ENCODE measurements around the gene KCNG3.

Gene KCNG3, protein sequence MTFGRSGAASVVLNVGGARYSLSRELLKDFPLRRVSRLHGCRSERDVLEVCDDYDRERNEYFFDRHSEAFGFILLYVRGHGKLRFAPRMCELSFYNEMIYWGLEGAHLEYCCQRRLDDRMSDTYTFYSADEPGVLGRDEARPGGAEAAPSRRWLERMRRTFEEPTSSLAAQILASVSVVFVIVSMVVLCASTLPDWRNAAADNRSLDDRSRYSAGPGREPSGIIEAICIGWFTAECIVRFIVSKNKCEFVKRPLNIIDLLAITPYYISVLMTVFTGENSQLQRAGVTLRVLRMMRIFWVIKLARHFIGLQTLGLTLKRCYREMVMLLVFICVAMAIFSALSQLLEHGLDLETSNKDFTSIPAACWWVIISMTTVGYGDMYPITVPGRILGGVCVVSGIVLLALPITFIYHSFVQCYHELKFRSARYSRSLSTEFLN

DNA sequence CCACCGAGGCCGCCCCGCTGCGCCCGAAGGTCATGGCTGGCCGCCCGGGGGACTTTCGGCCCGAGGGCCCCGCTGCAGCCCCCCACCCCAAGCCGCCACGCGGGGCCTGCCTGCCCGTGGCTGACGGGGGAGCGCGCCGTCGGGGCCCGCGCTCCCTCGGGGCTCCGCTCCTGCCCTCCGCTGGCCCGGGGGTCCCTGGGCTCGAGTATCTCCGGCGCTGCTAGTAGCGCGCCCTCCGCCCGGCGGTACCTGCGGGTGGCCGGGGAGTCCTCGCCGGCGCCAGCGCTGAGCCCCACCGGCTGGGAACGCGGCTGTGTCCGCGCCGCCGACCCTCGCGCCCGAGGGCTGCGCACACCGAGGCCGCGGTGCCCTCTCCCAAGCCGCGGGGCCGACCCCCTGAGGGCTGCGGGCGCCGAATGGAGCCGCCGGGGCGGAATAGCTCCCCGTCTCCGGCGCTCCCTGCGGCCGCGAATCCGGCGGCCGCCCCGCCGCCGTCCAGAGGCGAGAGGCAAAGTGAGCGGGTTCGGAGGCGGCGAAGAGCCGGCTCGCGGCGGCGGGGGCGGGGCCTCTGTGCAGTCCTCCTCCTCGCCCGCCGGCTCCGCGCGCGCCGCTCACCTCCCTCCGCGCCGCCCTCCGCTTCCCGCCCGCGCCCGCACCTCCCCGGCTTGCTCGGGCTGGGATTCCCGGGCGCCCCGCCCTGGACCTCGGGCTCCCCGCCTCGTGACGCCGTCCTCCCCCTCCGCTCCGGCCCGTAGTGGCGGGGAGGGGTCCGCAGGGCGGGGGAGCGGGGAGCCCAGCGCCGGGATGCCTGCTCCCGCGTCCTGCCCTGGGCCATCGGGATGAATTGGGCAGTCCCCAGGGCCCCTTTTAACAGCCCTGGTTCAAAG is at the start of gene KCNG3:
Gene KCNG3 (minus strand): TSS at position 515 of the 887 bp plus-strand sequence. CDS start 481 bp downstream, at position 34.
- no peak for DNase-seq (ENCODE audit: low read depth, low spot score)

DNA sequence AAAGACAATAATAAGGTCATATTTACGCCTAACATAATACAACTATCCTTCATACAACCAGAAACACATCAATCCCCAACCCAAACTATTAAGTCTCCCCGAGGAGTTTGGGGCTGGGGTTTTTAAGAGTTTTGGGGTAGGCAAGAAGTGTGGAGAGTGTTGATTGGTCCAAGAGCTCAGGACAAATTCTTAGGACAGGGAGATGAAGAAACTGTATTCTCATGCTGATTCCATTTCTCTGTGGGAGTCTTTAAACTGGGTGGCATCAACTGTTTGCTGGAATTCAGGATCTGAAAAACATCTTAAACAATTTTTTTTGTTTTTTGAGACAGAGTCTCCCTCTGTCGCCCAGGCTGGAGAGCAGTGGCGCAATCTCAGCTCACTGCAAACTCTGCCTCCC is 49.1 kb upstream of the KCNG3 start:
- DNase-seq (ENCODE audit: low read depth, low spot score), result no peak

DNA sequence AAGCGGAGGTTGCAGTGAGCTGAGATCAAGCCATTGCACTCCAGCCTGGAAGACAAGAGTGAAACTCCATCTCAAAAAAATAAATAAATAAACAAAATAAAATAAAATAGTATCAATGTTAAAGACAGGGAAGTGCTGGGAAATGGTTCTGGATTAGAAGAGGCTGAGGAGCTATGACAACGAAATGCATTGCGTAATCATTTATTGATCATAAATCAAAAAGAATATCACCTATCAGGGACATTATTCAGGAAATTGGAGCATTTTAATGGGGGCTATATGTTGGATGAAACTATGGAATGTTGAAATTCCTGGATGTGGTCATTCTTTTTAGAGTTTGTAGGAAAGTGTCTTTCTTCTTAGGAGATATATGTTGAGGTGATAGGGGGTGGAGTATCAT is 43.7 kb upstream of the KCNG3 start:
- no peak for DNase-seq (ENCODE audit: low read depth, low spot score)

DNA sequence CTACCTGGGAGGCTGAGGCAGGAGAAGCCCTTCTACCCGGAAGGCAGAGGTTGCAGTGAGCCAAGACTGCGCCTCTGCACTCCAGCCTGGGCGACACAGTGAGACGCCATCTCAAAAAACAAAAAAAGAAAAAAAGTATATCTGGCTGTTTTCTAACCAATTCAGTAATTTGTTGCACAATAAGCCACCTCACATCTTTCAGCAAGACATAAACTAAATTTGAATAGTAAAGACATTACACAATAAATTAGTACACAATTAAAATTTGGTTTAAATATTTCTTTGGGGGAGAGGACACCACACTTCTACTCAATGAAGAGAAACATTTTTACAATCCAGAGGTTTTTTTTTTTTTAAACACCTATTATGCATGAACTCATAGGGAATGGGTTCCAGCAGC is 38.6 kb upstream of the KCNG3 start:
- DNase-seq (ENCODE audit: low read depth, low spot score), result no peak

DNA sequence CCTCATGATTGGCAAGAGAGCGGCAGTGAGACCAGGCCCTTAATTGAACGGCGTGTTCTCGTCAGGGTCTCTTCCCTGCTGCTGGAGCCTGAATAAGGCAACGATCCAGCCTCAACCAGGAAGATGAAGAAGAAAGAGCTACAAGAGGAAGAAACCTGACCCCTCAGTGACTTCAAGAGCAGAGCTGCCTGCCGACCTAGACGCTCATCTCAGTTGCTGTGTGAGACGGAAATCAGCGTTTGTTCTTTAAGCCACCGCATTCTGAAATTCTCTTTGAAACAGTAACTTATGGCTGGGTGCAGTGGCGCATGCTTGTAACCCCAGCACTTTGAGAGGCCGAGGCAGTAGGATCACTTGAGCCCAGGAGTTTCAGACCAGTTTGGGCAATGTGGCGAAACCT is 29.6 kb upstream of the KCNG3 start:
- no peak for DNase-seq (ENCODE audit: low read depth, low spot score)

DNA sequence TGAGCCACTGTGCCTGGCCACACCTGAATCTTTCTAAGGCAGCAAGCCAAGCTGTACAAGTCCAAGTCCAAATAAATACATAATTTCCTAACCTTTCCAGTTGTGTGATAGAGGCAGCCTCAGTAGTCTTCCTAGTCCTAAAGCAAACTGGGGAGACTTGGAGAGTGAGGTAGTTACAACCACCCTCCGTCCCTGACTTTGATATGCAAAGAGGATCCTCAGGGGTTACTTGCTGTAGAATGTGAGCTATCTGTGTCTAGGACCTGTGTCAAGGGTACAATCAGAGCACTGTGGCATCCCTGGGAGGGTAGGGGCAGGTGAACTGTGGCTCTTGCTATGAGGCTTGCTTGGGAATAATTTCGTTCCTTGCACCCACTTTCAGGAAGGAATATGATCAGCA is 28.3 kb upstream of the KCNG3 start:
- no peak for DNase-seq (ENCODE audit: low read depth, low spot score)

DNA sequence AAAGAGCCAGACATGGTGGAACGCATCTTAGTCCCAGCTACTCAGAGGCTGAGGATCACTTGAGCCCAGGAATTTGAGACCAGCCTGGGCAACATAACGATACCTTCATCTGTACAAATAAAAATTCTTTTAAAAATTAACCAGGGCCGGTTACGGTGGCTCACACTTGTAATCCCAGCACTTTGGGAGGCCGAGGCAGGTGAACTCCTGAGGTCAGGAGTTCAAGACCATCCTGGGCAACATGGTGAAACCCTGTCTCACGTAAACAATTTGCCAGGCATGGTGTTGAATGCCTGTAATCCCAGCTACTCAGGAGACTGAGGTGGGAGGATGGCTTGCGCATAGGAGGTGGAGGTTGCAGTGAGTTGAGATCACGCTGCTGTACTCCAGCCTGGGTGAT is 25.8 kb upstream of the KCNG3 start:
- DNase-seq (ENCODE audit: low read depth, low spot score), result no peak

DNA sequence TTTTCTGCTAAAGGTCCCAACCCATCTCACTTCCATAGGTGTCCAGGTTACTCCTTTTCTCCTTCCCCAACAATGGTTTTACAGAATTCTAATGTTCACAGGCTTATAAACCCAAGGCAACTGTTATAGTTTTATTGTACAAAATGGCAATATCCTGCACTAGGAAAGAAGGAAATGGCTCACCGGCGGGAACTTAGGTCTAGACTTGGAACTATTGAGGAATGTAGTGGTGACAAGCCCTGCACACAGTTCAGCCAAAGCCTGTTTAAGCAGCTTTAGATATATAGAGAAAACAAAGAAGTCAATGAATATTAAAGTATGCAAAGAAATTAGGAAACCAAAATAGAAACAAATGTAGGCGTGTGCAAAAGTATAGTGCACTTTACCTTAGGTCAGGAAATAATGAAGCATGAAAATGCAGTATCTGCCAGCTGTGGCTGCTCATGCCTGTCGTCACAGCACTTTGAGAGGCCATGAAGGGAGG is 22.7 kb upstream of the KCNG3 start:
- DNase-seq (ENCODE audit: low read depth, low spot score), result no peak

DNA sequence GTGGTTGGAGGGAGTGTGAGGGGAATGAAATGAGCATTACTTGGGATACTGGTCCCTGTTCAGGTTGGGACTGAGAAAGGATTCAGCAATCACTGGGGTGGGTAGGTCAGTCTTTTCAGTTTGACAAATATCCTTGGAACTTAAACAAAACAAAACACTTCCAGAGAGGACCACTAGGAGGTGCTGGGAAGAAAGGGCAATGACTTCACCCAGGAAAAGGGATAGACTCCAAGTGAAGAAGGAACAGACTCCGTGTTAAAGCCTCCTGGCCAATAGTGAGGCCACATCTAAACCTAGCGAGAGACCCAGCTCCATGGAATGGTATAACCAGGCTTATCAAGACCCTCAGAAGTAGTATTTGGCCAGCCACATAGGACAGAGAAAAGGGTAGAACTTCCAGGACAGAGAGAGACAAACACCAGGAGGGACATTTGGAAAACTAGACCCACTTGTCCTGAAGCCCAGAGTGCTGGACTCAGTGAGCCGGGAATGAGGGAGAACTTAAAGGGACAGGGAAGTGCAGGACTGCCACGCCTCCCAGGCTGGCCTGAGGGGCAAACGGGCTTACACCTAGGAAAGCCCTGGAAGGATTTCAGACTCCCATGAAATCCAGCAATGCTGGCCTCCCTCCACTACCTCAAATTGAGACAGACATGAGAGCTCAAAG is 19.6 kb upstream of the KCNG3 start:
- no peak for DNase-seq (ENCODE audit: low read depth, low spot score)

DNA sequence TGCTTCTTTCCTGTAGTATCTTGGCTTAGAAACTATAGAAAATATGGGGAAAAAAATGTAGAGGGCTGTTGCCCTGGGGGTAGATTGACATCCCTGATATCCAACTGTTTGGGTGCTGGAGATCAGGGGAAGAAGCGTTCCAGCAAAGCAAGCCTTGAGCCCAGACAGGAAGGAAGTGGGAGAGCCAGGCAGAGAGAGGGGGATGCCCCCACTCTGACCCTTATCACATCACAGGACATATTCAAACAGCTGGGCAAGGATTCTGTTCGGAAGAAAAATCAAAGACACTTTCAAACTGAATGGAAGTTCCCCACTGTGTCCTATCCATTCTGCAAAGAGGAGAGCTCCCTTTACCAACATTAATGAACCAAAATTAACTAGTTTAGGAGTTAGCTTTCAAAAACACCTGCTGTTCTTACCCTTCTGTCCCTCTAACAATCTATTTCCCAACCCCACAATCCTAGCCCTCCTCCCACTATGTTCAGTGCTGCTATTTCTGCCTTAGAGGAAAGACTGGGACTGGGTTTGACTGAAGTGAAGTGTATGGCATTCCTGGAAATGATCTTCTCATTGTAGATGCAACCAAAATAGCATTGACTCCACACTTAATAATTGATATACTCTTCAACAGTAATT is 16.9 kb upstream of the KCNG3 start:
- DNase-seq (ENCODE audit: low read depth, low spot score), result no peak

DNA sequence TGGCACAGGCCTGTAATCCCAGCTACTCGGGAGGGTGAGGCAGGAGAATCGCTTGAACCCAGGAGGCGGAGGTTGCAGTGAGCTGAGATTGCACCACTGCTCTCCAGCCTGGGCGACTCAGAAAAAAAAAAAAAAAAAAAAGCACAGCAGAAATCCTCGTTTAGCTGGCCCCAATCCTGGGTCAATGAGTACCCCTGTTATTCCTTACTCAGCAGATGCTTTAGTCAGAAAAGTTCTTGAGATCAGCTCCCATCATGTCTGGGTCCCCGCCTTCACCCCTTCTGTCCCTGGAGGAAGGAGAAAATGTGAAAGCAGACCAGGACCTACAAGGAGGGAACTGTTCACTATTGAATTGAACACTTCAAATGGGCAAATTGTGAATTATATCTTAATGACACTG is 16.4 kb upstream of the KCNG3 start:
- no peak for DNase-seq (ENCODE audit: low read depth, low spot score)

DNA sequence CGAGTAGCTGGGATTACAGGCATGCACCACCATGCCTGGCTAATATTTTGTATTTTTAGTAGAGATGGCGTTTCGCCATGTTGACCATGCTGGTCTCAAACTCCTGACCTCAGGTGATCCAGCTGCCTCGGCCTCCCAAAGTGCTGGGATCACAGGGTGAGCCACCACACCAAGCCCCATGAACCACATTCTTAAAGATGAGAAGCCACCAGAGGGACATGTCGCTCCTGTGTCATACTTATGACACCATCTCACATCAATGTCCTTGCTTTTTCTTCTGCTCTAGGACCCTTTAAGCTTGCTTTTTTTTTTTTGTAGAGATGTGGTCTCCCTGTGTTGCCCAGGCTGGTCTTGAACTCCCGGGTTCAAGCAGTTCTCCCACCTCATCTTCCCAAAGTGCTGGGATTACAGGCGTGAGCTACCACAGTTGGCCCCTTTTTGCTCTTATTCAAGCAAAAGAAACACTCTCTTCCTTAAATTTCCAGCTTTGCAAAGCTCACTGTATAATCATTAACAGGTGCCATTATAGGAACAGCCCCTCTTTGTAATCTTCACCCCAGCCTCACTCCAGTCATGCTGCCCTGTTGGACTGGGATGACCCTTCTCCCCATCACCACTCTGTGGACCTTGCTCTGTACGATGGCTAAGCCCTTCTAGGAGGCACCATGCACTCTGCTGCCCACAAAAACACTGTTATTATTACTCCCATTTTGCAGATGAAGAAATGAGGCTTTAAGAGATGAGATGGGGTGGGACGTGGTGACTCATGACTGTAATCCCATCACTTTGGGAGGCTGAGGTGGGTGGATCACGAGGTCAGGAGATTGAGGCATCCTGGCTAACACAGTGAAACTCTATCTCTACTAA is 10.8 kb upstream of the KCNG3 start:
- DNase-seq (ENCODE audit: low read depth, low spot score), result no peak

DNA sequence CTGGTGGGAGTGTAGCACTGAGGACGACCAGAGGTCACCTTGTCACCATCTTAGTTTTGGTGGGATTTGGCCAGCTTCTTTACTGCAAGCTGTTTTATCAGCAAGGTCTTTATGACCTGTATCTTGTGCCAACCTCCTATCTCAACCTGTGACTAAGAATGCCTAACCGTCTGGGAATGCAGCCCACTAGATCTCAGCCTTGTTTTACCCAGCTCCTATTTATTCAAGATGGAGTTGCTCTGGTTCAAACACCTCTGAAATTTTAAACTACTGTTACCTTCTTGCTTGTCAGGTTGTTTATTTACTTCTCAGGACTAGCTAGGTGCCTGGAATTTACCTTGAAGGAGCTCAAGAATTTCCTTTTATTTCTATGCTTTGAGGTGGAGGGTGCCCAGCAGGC is 9.5 kb upstream of the KCNG3 start:
- DNase-seq (ENCODE audit: low read depth, low spot score), result no peak

DNA sequence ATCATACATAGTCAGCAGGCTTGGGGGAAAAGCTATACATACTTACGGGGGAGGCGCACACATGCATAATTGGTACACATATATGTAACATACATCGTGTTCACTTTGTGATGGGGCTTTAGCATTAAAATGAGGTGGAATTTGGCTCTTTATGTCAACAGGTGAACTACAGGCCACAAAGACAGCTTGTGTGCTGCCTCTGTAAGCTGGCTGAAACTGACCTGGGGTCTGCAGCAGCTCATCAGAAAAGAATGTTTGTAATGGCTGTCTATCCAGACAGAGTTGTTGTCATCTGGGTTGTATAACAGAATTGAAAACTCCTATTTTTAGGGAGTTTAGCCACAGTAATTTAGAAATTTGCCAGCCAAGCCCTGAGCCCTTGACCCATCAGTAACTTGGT is 4.7 kb upstream of the KCNG3 start:
- DNase-seq (ENCODE audit: low read depth, low spot score), result no peak

DNA sequence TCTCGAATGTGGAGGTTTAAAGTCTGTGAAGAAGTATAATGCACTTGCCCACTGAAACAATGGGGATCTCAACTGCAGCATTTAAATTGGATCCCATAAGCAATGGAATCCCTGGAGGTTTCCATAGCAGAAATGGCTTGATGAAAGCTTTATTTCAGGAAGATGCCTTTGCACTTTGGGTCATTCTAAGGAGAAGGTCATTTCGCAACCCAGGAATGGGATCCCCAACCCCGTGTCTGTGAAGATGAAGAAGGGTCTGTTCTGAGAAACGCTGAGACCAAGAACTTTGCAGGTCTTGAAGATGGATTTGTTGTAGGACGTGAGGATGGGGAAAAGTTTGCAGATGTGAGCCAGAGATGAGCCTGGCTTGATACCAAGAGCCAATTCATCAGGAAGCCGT is 1.8 kb upstream of the KCNG3 start:
- DNase-seq (ENCODE audit: low read depth, low spot score), result no peak

DNA sequence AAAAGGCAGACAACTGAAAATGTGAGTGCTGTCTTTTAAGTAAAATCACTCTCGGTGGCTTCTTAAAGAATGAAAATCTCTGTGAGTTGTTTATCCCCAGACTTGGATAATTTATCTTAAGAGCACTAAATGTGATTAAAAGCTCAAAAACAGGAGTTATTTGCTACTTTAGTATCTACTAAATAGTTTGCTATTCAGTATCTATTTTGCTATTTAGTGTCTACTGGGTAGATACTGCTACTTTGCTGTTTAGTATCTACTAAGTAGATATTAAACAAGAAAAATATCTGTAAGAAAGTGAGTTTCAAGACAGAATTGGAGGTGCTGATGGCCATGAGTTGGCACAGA is 1.4 kb upstream of the KCNG3 start:
- no peak for DNase-seq (ENCODE audit: low read depth, low spot score)

DNA sequence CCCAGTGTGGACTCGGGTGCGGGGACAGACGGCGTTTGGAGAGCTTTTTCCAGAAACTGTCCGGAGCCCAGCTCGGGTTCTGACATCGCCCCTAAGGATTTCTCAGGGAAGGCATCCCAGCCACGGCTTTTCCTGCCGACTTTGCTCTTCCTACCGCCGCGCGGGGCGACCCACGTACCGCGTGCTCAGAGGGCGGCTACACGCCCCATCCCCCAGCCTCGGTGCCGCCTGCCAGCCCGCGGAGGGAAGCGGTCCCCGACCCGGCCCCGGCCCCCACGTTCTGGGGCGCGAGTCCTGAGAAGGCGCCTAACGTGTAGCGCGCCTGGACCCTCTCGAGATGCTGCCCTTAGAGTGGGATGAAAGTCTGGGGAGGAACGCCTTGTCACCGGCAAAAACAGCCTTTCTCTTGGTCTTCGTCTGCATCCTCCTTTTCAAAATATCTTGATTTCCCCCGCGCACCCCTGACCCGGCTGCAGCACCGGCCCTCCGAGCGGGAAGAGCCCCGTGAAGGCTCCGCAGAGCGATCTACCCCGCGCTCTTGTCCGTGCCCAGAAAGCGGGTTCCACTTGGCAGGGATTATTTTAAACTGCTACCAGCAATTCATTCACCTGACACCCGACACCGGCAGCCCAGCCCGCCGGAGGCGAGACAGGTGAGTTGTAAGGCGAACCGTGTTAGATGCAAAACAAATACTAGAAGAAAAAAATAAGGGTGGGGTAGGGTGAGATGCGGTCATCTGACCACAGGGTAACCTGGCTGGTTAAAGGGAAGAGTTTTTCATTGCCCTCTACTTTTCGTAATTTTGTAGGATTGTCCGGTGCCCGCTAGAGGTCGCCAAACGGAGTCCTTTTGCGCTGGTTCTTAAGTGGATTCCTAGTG is 812 bp upstream of the KCNG3 start:
- DNase-seq (ENCODE audit: low read depth, low spot score), result peak; percentile 25

DNA sequence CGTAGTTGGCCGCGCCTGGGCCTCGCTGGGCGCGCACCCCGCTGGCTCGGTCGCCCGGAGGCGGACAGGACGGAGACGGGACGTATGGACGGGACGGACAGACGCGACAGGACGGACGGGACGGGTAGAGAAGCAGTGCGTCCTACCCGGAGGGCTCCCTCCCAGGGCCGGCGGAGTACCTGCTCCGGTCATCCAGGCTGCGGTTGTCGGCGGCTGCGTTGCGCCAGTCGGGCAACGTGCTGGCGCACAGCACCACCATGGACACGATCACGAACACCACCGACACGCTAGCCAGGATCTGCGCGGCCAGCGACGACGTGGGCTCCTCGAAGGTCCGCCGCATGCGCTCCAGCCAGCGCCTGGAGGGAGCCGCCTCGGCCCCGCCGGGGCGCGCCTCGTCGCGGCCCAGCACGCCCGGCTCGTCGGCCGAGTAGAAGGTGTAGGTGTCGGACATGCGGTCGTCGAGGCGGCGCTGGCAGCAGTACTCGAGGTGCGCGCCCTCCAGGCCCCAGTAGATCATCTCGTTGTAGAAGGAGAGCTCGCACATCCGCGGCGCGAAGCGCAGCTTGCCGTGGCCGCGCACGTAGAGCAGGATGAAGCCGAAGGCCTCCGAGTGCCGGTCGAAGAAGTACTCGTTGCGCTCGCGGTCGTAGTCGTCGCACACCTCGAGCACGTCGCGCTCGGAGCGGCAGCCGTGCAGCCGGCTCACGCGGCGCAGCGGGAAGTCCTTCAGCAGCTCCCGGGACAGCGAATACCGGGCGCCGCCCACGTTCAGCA is 903 bp downstream of the KCNG3 start:
- DNase-seq (ENCODE audit: low read depth, low spot score), result no peak

DNA sequence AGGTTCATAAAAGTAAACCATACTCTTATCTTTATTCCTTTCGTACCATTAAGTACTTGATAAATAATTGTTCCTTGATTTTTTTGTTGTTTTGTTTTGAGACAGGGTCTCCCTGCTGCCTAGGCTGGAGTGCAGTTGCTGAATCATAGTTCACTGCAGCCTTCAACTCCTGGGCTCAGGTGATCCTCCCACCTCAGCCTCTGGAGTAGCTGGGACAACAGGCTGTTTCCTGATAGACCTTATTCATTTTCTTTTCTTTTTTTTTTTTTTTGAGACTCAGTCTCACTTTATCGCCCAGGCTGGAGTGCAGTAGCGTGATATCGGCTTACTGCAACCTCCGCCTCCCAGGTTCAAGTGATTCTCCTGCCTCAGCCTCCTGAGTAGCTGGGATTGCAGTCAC is 5.5 kb downstream of the KCNG3 start:
- no peak for DNase-seq (ENCODE audit: low read depth, low spot score)
